ENCODE results near the gene UBE2V1.

DNA sequence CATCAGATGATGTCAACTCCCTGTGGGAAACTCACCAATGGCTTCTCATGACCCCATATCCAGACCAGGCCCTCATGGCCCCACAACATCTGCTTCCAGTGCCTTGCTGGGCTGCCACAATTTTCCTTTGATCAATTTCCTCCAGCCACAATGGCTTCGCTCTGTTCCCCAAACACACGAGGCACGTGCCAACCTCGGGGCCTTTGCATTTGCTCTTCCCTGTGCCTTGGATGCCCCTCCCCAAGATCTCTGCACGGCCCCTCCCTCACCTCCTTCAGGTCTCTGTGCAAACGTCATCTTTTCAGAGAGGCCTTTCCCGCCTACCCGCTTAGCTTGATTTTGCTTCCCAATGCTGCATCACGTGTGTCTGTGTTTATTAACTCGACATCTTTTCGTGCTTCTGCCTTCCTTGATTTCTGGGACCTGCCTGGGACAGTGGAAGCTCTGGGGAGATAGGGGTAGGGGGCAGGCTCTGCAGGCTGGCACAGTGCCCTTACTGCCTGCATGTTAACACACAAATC, 27.4 kb upstream of the UBE2V1 start:
- TF ChIP-seq, protein P1, sequence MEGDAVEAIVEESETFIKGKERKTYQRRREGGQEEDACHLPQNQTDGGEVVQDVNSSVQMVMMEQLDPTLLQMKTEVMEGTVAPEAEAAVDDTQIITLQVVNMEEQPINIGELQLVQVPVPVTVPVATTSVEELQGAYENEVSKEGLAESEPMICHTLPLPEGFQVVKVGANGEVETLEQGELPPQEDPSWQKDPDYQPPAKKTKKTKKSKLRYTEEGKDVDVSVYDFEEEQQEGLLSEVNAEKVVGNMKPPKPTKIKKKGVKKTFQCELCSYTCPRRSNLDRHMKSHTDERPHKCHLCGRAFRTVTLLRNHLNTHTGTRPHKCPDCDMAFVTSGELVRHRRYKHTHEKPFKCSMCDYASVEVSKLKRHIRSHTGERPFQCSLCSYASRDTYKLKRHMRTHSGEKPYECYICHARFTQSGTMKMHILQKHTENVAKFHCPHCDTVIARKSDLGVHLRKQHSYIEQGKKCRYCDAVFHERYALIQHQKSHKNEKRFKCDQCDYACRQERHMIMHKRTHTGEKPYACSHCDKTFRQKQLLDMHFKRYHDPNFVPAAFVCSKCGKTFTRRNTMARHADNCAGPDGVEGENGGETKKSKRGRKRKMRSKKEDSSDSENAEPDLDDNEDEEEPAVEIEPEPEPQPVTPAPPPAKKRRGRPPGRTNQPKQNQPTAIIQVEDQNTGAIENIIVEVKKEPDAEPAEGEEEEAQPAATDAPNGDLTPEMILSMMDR (conservative IDR thresholded peaks at IDR 0.05; ENCODE audit: low read length), result no peak
- TF ChIP-seq EZH2phosphoT487 (IDR thresholded peaks at IDR 0.05; ENCODE audit: borderline replicate concordance), result no peak
